Ureter (tissue), 1 donor: ENCODE data around the gene RNGTT. TPM values are rescaled to one million over a fixed set of nuclear protein-coding genes. Genes with fewer than 3 reads are reported as not detected.
"Not testable (repeated sequence)": the region's sequence is repeated elsewhere in the genome, so short reads cannot be mapped to it uniquely, and the experiment has no call there.

ENCODE experiments used
- DNase-seq: peaks from one replicate; pipeline ENCODE4 v3.0.0-alpha.2; 2020; ENCODE audit warnings: low spot score
- total RNA-seq: library from RNA; stranded (reverse); gene quantifications from one replicate; pipeline ENCODE4 v1.2.4, GENCODE V29; 2023
- donor health status: DM: yes; HTN: yes; CAD: no.

The RNGTT gene
- total RNA-seq, 1 donor from 2014 or later, result 14.9 TPM

- DNase-seq, result no peak
These were observed 6.9 kb upstream of the RNGTT start for GRCh38 chr6:88970301-88970700.

- not testable (repeated sequence) for DNase-seq
These were observed 5.8 kb upstream of the RNGTT start for GRCh38 chr6:88969255-88969654.

- no peak for DNase-seq
These were observed 4.5 kb upstream of the RNGTT start for GRCh38 chr6:88967891-88968290.

GRCh38 chr6:88965691-88966090, 2.3 kb upstream of the RNGTT start:
- no peak for DNase-seq

GRCh38 chr6:88964509-88964908, 1.1 kb upstream of the RNGTT start:
- no peak for DNase-seq

GRCh38 chr6:88958842-88959241, 4.6 kb downstream of the RNGTT start:
- no peak for DNase-seq

GRCh38 chr6:88953550-88954386, 9.7 kb downstream of the RNGTT start:
- no peak for DNase-seq

GRCh38 chr6:88952065-88952704, 11.2 kb downstream of the RNGTT start:
- DNase-seq, result no peak

- no peak for DNase-seq
These were observed 17.9 kb downstream of the RNGTT start for GRCh38 chr6:88945415-88946008.

- DNase-seq, result no peak
These were observed 29.9 kb downstream of the RNGTT start for GRCh38 chr6:88933521-88933920.

- DNase-seq, result not testable (repeated sequence)
These were observed 31.4 kb downstream of the RNGTT start for GRCh38 chr6:88932019-88932418.

GRCh38 chr6:88922775-88923548, 40.5 kb downstream of the RNGTT start:
- no peak for DNase-seq

- no peak for DNase-seq
These were observed 41.7 kb downstream of the RNGTT start for GRCh38 chr6:88921734-88922133.

- DNase-seq, result no peak
These were observed 42.4 kb downstream of the RNGTT start for GRCh38 chr6:88920774-88921733.

- no peak for DNase-seq
These were observed 43.3 kb downstream of the RNGTT start for GRCh38 chr6:88920088-88920487.

- no peak for DNase-seq
These were observed 44.4 kb downstream of the RNGTT start for GRCh38 chr6:88919032-88919431.

- DNase-seq, result no peak
These were observed 46.7 kb downstream of the RNGTT start for GRCh38 chr6:88916615-88917208.

GRCh38 chr6:88914895-88915598, 48.4 kb downstream of the RNGTT start:
- DNase-seq, result no peak

GRCh38 chr6:88914180-88914579, 49.2 kb downstream of the RNGTT start:
- DNase-seq, result no peak

GRCh38 chr6:88913471-88913870, 49.9 kb downstream of the RNGTT start:
- no peak for DNase-seq
